GM10266 (cell line): ENCODE results near the gene NKRF.

ENCODE experiments used
- DNase-seq: peaks from one replicate; pipeline ENCODE4 v3.0.0; 2012; ENCODE audit errors: extremely low spot score
- CTCF ChIP-seq: IDR thresholded peaks from 2 replicates; pipeline ENCODE4 v1.5.1; 2012; ENCODE audit warnings: mild to moderate bottlenecking, low read depth; ENCODE audit not compliant: control insufficient read depth, insufficient read depth; ENCODE audit errors: missing control alignments

The NKRF gene

GRCh38 chrX:119574394-119575266 lies 31.6 kb downstream of the NKRF start, which contains the start of gene UBE2A:
UBE2A (plus strand) TSS chrX:119574563; CDS start chrX:119574712, 149 bp downstream.
- peak; percentile 91 for DNase-seq
- TF ChIP-seq CTCF, result peak; percentile 22

GRCh38 chrX:119573840-119574393 lies 32.3 kb downstream of the NKRF start:
- no peak for TF ChIP-seq CTCF
- peak; percentile 26 for DNase-seq

- DNase-seq, result no peak
Observed at GRCh38 chrX:119573222-119573621, 33.0 kb downstream of the NKRF start.

GRCh38 chrX:119570351-119570835 lies 35.8 kb downstream of the NKRF start:
- no peak for TF ChIP-seq CTCF
- DNase-seq, result no peak

More at GRCh38 chrX:119573222-119573621, 33.0 kb downstream of the NKRF start:
- no peak for TF ChIP-seq CTCF

- peak; percentile 79 for DNase-seq
- no peak for TF ChIP-seq CTCF
Observed at GRCh38 chrX:119565107-119565663, 41.0 kb downstream of the NKRF start, which contains the start of gene STEEP1. STEEP1 (minus strand) TSS chrX:119565409; CDS start chrX:119565355, 54 bp downstream.

GRCh38 chrX:119552508-119552907 lies 53.7 kb downstream of the NKRF start:
- TF ChIP-seq CTCF, result no peak

More at GRCh38 chrX:119552508-119552907, 53.7 kb downstream of the NKRF start:
- no peak for DNase-seq
